ENCODE data around the gene IFNA5.

The IFNA5 gene

DNA sequence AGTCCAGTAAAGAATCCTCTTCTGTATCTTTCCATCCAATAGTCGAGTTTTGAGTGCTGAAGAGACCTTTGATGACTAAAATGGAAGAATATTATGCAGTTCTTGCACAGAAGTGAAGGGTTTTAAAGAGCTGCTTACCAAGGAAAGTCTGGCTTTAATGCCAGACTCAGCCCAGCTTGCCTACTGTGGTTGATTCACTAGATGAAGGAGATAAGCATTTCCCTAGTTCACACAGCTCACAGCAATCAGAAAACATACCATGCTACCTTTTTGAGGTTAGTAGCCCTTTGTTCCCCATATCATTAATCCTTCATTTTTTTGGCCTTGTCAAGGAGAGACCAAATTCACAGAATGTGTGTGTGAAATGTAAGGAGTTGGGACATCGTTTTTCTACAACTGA, 15.3 kb downstream of the IFNA5 start:
- DNase-seq, result no peak

DNA sequence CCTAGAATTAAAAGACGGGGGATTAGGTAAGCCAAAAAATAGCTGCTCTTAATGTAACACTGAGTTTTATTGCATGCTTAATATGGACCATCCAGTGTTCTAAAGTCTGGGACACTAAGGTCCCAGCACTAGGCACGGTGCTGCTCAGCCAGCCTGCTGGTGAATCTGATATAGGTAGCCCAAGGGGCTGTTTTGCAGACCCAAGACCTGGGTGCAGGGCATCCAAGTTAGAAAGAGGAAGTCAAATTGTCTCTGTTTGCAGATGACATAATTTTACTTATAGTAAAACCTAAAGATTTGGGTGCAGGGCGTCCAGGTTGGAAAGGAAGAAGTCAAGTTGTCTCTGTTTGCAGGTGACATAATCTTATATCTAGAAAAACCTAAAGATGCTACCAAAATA, 17.8 kb downstream of the IFNA5 start:
- no peak for DNase-seq

- no peak for DNase-seq
These were observed 18.5 kb downstream of the IFNA5 start for GRCh38 chr9:21286659-21287058.

- no peak for DNase-seq
These were observed 19.0 kb downstream of the IFNA5 start for GRCh38 chr9:21286099-21286498.

DNA sequence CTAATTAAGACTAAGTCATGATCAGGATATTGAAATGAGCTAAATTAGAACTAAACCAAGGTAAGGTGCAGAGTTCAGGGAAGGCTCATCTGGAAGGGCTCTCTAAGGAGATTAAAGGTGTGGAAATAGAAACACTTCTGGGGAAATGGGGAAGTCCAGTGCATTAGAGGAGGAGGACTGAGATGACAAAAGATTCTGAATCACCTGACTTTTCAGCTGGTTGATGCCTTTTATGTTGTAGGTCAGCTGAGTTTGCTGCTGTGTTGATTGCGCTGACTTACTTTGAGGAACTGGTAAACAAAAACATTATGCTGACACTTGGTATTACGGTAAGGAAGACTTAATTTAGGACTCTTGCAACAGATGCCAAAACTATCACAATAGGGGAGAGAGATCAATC, 23.8 kb downstream of the IFNA5 start:
- DNase-seq, result no peak

DNA sequence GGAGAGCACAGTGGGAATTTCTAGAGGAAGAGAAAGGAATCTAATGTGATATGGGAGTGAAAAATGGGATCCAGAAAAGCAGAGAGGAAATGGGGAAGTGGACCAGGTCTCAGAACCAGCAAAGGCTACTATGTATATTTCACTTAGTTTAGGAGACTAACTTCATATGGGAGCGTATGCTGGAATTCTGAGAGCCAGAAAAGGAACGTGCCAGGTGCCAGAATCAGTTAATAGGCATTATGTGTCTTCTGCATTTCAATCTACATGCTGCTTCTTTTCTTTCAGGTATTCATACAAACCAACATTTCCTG, 36.8 kb downstream of the IFNA5 start:
- DNase-seq, result no peak

DNA sequence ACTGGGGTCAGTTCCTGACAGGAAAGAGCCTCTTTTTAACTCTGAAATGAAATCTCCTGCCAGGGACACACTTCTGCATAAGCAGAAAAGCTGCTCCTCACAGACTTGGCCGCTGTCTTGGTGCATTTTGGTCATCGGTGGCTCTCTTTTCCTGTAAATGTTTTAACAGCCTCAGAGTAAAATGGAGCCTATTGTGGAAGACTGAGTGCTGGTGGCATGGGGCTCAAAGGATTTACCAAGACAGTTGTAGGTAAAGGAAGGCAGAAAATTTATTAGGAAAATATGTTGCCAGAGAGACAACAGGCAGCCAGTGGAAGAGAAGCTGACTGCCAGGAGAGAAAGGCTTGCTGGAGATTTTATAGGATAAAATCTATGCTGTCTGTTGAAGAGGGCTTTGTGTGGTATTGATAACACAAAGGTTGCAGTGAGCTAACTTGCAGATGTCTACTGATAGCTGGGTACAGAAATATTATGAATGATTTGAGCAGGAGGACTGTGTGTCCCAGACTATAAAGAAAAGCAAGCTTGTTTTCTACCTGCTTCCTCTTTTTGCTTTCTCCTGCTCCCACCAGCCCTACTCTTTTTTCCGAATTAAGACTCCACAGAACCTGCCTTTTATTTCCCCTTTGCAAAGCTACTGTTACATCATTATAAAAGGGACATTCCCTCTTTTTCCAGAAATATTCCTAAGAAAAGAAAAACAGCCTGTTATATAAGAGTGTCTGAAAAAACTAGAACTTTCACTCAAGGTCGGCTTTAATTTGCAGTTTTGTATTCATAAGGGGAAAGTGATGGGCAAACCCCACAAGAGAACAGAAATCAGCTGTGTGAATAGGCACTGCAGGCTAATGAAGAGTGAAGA, 37.4 kb downstream of the IFNA5 start:
- no peak for DNase-seq

- DNase-seq, result no peak
These were observed 38.2 kb downstream of the IFNA5 start for GRCh38 chr9:21266733-21267484.

DNA sequence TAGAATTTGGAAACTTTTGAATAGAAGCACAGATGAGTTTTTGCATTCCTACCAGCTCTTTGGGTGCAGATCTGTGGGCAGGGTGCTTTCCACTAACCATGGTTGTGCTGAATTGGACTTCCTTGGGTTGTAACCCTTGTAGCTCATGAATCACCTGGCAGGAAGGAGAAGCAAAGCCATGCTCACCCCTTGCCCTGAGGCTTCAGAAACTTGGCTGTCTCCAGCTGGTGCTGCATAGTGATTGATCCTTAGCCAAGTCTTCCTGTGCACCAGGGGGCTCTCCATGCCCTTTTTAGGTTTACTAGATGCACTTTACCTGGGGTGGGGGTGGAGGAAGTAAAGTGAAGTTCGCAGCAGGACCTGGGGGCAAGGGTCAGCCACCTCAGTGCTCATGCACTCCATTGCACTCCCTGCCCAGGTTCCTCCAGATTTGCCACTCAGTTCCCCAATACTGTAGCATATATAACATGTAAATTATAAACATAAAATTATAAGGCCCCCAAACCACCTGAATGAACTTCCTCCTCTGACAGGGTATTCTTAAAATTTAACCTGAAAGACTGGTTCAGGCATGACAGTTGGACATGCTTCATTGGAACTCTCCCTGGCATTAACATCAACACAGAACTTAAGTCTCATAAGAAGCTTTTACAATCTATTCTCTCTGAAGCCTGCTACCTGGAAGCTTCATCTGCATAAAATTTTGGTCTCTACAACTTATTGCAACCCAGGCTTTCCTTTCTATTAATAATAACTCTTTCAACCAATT, 39.5 kb downstream of the IFNA5 start:
- no peak for DNase-seq

GRCh38 chr9:21255538-21256212, 49.4 kb downstream of the IFNA5 start:
- DNase-seq, result no peak

Data from activated CD4-positive, alpha-beta T cell treated with anti-CD3 and anti-CD28 coated beads for 4 hours (primary cell).